Stimulated activated CD4-positive, alpha-beta T cell treated with anti-CD3 and anti-CD28 coated beads, Interleukin-15, amount 100 ng/mL, for 48 hours (primary cell): ENCODE results near the gene CARMIL3.
A peak's percentile ranks its signal among the peaks of the same experiment; 100 is the strongest.
"Not testable (repeated sequence)": the region's sequence is repeated elsewhere in the genome, so short reads cannot be mapped to it uniquely, and the experiment has no call there.

ENCODE experiments used
- DNase-seq, 2 donors: peaks; one replicate each; pipeline ENCODE4 v3.0.0-alpha.2; 2020; ENCODE audit warnings: low read depth in 2 of 2

CARMIL3 gene

GRCh38 chr14:24051789-24052655 is at the start of gene CARMIL3:
CARMIL3 (plus strand) TSS chr14:24052009; CDS start chr14:24052154, 145 bp downstream.
- DNase-seq: peak in 1 of 2 donors; percentile 42

- not testable (repeated sequence) for DNase-seq
Measured at GRCh38 chr14:24006471-24006816, 45.4 kb upstream of the CARMIL3 start.

GRCh38 chr14:24006817-24007652 is 44.8 kb upstream of the CARMIL3 start:
- DNase-seq: peak; percentile 48 to 56

DNA sequence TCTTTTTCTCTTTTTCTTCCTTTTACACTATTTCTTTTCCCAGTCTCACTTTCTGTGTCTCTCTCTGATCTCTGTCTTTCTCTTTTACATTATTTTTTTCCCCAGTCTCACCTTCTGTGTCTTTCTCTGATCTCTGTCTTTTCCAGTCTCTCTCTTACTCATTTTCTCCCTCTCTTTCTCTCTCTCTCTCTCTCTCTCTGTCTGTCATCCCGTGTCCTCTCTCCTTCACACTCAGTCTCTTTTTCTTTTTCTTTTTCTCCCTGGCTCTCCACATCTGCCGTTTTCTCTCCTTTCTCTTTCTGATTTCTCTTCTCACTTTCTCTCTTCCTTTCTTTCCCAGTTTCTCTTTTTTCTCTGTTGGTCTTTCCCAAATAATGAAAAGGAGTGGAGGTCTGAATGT is 40.8 kb upstream of the CARMIL3 start:
- no peak for DNase-seq

DNA sequence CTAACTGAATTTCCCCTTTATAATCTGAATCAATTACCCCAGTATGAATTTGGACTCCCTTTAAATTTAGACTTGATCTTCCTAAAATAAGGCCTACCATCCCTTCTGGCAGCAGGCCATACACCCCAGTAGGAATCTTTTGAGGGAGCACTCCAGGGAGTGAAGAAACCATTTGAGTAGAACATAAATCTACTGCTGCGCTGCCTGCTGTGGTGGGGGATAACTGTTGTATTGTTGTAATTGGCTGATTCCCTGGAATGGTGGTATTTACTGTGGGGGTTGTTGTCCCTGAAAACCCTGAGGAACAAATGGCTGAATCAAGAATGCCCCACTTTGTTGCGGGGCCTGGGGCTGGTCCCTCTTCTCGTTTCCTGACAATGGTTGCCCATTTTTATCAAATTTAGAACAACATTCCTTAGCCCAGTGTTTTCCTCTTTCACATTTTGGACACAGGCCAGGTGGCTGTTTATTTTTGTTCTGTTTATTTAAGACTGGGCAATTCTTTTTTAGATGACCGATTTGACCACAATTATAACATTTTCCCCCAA is 39.0 kb upstream of the CARMIL3 start:
- DNase-seq: not testable (repeated sequence)

- DNase-seq: peak; percentile 23 to 35
Measured at GRCh38 chr14:24013654-24014514, 37.9 kb upstream of the CARMIL3 start.

DNA sequence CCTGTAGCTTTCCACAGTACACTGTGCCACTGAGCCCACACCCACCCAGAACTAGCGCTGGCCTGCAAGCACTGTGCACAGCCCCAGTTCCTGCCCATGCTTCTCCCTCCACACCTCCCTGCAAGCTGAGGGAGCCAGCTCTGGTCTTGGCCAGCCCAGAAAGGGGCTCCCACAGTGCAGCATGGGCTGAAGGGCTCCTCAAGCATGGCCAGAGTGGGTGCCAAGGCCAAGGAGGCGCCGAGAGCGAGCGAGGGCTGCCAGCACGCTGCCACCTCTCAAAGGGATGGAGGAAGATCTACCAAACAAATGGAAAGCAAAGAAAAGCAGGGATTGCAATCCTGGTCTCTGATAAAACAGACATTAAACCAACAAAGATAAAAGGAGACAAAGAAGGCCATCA is 36.1 kb upstream of the CARMIL3 start:
- DNase-seq: not testable (repeated sequence)

GRCh38 chr14:24018978-24019377 is 32.8 kb upstream of the CARMIL3 start:
- DNase-seq: not testable (repeated sequence)

DNA sequence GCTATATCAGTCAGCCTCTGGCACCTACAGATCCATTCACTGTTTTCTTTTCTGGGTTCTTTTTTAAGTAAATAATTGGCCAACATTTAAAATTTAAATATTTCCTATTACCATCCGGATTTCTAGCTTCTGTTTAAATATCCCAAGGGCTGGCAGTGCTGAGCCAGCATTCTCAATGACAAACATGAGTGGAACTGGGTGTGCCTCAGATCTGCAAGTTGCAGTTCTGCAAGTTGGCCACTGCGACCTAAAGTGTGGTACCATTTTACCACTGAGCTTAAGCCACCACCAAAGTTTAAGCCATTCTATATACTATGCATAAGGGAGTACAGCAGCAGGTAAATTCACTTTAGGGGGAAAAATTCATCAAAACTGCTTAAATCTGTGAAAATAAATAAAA is 31.9 kb upstream of the CARMIL3 start:
- DNase-seq: not testable (repeated sequence)

DNA sequence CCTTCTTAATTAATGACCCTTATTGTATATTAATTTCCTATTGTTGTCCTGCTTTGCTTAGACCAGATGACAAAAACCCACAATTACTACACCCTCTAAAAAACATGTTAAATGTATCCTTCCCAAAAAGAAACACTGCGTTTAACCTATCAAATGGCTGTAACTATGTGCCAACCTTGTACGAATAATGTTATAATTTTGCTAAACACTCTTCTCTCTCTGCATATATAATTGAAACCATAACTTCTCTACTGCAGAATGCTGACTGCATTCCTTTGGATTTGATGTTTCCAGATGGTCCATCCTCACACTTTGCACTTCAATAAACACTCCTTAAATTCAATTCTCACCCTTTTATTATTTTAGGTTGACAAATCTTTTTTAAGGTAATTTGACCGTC is 31.3 kb upstream of the CARMIL3 start:
- not testable (repeated sequence) for DNase-seq

DNA sequence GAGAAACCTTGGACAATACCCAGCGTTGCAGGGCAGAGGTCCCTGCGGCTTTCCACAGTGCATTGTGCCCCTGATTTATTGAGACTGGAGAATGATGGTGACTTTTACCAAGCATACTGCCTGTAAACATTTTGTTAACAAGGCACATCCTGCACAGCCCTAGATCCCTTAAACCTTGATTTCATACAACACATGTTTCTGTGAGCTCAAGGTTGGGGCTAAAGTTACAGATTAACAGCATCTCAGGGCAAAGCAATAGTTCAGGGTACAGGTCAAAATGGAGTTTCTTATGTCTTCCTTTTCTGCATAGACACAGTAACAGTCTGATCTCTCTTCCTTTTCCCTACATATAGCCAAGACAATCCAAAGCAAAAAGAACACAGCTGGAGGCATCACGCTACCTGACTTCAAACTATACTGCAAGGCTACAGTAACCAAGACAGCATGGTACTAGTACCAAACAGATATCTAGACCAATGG is 26.8 kb upstream of the CARMIL3 start:
- not testable (repeated sequence) for DNase-seq

- DNase-seq: not testable (repeated sequence)
Measured at GRCh38 chr14:24029687-24030086, 22.1 kb upstream of the CARMIL3 start.

- DNase-seq: not testable (repeated sequence)
Measured at GRCh38 chr14:24031331-24031730, 20.5 kb upstream of the CARMIL3 start.

DNA sequence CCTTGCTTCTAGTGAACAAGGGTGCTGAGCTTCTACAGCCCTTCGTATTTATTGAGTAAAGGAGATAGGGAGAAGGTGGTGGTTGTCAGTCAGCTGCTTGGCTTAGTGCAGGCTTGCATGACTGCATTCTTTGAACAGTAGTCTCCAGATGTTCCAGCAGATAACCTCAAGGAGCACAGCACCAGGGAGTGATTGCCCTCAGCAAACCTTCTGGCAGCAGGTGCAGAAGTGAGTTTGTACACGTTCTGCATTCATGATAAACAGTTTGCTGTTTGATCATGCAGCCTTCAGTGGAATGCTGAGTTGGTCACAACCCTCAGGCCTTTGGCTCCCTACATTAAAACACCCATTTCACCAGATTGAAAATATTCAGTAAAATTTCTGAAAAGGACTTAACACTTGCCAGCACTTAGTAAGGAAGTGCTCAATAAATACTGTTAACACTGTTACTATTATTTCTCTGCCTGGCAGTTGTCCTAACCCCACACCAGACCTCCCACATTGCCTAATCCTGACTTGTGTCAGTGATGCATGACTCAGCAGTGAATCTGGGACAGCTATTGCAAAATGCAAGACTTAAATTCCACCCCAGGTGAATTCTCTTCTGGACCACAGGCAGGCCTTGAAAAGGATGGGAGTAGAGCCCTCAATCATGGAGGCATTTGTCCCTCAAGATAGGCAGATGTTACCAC is 18.9 kb upstream of the CARMIL3 start:
- DNase-seq: no peak

- not testable (repeated sequence) for DNase-seq
Measured at GRCh38 chr14:24035769-24036168, 16.0 kb upstream of the CARMIL3 start.

DNA sequence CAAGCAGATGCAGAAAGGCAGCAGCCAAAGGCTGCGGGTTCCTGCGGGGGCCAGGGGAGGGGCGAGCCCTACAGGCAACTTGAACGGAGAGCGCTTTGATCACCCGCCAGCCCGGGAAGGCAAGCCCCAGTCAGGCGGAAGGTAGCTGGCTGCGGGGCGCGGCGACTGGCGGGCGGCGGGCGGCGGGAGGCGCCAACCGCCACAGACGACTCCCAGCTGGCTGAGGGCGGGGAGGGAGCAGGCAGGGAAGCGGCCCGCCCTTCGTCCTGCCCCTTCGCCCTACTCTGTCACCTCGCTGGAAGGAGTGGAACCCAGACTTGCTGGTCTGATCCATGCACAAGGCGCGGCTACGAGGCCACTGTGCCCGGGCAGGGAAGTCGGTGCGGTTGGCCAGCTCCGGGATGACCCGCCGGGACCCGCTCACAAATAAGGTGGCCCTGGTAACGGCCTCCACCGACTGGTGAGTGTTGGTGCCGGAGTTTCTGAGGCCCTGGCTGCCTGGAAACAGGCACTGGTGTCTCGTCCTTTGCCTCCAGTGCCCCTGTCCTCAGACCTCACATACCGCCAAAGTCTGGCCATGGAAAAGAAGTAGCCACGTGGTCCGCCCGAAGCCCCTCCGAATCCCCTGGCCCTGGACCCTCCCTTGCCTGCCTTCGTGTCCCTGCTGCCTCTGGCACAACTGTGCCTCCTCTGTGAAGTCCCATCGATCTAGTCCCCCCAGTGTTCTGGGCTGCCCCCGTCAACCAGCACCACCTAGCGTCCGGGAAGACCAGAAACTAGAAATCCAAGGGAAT is 15.4 kb upstream of the CARMIL3 start:
- peak; percentile 38 to 49 for DNase-seq

DNA sequence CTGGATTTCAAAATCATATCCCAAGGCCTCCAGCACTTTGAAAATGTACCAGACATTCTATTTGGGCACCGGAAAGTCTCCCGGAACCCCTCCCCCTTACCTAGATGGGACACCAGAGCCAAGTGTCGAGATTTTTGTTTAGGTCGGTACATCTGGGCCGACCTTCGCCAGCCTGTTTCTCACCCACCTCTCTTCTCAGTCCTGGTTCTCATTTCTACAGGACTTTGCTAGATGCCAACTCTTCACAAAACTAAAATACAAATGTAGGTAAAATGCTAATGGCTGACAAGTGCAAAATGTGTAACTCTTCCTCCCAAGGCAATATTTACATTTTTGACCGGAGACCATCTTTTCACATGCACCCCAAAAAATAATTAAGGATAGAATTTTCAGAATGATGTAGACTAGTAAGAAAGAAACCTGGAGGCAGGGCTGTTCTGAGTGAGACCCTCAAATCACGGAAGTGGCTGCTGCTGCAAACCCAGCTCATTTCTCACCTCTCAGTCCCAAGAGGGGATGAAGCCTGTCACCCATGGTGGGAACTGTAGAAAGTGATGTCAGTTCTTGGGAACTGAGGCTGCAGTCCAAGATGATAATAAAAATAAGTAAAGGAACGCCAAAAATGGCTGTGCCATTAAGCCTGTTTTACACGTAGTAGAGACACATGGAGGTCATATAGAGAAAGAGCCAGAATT is 14.7 kb upstream of the CARMIL3 start:
- DNase-seq: not testable (repeated sequence)

DNA sequence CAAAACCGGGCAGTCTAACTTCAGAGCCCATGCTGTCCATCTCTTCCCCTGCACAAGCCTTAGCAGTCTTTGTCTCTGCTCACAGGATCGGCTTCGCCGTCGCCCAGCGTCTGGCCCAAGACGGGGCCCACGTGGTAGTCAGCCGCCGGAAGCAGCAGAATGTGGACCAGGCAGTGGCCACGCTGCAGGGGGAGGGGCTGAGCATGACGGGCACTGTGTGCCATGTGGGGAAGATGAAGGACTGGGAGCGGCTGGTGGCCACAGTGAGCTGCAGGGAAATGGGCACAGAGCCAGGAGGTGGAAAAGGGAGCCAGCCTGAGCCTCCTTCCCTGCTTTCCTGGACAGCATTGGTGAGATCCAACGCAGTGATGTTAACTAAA is 14.2 kb upstream of the CARMIL3 start:
- DNase-seq: no peak

GRCh38 chr14:24038686-24039085 is 13.1 kb upstream of the CARMIL3 start:
- DNase-seq: no peak
